HG03139 (cell line): ENCODE results near the gene RNF151.
"Not testable (repeated sequence)": the region's sequence is repeated elsewhere in the genome, so short reads cannot be mapped to it uniquely, and the experiment has no call there.

Source experiments
- ATAC-seq: cut with Tn5 transposase; IDR thresholded peaks from one replicate; pipeline ENCODE4 v1.9.1; 2021; ENCODE audit not compliant: unreplicated experiment

RNF151 gene, protein sequence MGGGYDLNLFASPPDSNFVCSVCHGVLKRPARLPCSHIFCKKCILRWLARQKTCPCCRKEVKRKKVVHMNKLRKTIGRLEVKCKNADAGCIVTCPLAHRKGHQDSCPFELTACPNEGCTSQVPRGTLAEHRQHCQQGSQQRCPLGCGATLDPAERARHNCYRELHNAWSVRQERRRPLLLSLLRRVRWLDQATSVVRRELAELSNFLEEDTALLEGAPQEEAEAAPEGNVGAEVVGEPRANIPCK

DNA sequence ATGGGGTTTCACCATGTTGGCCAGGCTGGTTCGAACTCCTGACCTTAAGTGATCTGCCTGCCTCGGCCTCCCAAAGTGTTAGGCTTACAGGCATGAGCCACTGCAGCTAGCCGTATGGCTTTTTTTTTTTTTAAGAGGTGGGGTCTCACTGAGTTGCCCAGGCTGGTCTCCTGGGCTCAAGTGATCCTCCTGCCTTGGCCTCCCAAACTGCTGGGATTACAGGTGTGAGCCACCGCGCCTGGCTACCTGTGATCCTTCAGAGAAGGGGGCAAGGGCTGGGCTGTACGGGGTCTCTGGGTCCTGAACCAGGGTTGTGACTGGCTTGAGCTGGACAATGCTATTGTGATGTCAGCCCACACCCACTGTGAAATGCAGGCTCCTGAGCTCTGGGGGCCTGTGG is at the start of gene RNF151:
Gene RNF151 (plus strand): TSS at position 397 of the 400 bp plus-strand sequence. CDS start 26 bp downstream, outside the sequence.
- ATAC-seq: no peak

DNA sequence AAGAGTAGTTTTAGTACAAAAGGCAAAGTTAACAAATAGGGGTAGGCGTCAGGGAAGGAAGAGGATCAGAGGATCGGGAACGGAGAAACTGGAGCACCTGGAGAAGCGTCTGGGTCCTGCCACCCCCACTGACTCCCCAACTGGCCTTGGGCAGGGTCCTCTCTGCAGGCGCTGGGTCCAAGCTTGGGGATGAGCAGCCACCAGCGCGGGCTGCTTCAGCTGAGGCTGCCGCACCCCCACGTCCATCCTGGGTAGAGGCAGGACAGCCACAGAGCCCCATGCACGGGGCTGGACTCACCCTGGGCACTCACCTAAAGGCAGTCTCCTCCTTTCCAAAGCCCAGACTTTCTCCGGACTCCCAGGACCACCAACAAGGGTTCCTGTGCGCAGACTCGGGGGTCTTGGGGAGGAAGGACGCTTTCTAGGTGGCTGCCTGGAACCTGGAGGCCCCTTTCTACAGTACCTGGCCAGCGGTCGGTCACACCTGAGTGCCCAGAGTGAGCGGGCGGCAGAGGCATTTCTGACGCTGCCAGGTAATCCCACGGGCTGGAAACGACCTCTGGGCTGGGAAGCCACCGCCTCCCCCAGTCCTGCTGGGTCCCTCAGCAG is 49.5 kb upstream of the RNF151 start:
- no peak for ATAC-seq

DNA sequence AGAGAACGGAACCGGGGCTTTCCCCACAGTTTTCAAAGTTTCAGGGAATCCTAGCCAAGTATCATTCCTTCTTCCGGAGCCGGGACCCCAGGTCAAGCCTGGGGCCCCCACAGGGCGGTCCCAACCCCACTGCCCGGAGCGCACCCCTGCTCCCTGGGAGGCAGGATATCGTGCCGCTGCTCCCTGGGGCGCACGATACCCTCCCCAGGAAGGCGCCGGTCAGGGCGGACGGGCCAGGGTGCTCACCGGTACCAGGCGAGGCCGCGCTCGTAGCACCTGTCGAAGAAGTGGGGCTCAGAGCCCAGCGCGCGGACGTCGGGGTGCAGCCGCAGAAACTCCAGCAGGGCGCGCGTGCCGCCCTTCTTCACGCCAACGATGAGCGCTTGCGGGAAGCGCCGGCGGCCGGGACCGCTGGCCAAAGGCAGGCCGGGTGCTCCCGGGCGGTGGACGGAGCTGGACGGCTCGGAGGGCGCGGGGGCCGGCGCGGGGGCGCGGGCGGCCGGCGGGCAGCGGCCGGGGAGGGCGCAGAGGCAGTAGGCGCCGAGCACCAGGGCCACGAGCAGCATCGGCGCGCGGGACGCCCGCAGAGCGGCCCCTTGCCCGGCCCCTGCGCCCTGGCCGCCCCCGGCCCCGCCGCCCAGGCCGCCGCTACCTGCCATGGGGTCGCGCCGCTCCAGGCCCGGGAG is 48.8 kb upstream of the RNF151 start:
- ATAC-seq: no peak

DNA sequence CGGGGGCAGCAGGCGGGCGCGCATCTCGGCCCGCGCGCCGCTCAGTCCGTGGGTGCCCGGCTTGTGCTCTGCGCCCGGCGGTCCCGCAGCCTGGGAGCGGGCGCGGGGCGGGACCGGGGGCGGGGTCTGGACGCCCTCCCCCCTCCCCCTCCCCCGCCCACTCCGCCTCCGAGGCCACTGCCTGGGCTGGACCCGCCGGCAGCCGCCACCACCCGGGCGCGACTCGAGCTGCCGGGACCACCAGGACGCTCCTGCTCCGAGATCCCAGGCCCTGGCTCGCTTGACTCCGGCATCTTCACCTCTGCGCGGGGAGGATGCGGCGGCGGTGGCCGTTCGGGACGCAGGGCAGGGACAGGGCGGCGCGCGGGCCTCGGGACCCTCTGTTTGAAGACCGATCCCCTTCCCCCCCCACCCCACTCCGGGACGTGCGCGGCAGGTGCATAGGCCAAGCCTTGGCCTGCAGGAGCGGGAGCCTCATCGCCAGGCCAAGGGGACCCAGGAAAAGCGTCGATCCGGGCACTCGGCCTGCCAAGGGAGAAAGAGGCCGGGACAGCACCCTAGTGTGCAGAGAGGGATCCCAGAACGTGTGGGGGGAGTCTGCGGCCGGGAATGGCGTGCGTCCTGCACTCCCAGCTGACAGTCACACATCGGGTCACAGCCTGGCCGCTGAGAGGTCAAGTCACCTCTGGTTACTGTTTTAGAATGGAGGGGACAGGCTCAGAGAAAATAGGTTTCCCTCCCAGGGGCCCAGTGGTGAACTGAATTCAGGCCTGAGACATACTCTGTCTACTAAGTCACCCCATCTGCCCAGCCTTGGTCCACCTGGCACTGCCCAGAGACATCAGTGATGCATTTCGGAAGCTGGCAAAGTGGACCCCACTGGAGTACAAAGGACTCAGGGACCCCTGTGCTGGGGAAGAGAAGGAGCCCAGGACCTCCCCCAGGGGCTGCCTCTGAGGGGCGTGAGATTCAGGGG is 48.0 kb upstream of the RNF151 start, which contains the start of gene HS3ST6:
Gene HS3ST6 (minus strand): TSS at position 65 of the 976 bp plus-strand sequence. CDS start 92 bp downstream, outside the sequence.
- no peak for ATAC-seq

DNA sequence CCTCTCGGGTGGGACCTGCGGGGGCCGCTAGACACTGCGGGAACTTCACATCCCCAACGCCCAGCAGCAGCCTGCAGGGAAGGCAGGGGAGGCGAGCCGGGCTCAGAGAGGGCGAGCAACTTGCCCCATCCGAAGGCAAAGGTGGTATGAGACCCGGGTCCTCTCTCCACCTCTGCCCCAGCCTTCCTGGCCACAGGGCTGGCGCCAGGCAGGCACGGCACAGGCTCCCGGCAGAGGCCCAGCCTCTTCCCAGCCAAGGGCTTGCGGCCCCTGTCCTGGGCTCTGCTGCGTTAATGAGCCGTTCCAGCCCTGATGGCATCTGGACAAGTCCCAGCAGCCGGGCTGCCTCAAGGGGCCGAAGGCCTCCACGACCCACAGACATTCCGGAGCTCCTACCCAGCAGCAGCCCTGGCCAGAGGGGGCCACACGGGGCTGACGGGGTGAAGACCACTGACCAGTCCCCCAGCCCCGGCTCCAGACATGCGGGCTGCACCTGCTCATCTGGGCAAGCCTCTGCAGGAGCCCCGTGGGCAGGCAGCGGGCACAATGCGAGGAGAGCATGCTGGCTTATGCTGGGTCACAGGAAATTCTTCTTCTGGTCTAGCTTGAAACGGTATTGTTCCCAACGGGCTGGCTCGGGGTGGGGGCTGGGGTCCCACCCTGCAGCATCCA is 47.2 kb upstream of the RNF151 start:
- ATAC-seq: no peak

DNA sequence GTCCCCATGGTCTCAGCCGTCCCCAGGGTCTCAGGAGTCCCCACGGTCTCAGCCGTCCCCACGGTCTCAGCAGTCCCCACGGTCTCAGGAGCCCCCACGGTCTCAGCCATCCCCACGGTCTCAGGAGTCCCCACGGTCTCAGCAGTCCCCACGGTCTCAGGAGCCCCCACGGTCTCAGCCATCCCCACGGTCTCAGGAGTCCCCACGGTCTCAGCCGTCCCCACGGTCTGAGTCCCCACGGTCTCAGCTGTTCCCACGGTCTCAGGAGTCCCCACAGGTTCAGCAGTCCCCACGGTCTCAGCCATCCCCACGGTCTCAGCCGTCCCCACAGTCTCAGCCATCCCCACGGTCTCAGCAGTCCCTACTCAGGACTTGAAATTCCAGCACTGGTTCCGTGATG is 46.5 kb upstream of the RNF151 start:
- not testable (repeated sequence) for ATAC-seq

DNA sequence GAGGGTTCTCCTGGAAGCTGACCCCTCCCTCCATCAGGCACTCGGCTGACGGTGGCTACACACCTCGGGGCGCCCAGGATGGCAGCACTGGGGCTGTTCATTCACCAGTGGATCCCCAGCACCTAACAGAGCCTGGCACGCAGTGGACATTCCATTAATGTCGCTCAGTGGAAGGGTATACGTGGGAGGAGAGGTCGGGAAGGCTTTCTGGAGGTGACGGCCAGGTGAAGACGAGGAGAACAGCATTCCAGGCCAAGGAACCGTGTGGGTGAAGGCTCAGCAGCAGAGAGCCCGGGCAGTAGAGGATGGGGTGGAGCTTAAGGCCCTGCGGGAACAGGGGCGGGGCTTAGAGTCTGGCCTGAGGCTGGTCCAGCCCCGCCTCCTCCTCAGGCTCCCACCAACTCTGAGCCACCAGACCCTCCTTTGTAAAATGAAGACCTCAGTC is 45.9 kb upstream of the RNF151 start:
- ATAC-seq: no peak

DNA sequence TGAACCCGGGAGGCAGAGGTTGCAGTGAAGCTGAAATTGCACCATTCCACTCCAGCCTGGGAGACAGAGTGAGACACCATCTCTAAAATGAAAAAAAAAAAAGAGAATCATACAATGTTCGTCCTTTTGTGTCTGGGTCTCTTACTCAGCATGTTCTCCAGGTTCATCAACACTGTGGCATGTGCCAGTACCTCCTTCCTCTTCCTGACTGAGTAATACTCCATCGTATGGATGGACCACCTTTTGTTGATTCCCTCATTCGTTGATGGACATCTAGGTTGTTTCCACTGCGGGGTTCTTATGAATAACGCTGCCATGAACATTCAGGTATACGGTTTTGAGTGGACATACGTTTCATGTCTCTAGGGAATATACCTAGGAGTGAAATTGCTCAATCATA is 44.3 kb upstream of the RNF151 start:
- ATAC-seq: no peak

DNA sequence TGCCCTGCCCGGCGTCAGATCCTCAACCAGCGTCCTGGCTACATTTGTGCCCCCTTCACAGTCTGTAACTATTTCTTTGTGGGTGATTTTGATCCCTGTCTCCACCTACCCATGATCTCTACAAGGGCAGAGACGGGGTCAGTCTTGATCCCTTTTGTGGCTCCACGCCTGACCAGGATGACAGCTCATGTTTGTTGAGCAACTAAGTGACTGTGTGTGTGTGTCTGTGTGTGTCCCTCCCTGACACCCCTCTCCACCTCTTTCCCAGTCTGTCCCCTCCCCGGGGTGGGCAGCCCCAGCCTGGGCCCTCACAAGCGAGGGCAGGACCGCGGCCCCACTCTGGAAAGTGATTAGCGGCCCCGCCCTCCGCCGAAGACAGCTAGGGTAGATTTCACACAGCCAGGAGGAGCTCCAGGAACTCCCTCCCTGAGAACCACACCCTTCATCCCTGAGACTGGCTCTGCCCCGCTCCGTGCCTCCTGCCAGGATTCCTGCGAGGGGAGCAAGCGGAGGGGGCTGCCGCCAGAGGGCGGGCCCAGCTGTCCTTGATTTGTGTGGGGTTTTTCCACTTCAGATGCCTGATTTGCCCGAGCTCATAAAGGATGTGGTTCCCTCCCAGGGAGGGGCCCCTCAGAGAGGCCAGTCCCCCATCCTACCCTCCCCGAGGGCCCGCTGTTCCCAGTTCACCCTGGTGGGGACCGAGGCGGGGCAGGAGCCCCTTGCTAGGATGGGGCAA is 43.2 kb upstream of the RNF151 start:
- no peak for ATAC-seq

DNA sequence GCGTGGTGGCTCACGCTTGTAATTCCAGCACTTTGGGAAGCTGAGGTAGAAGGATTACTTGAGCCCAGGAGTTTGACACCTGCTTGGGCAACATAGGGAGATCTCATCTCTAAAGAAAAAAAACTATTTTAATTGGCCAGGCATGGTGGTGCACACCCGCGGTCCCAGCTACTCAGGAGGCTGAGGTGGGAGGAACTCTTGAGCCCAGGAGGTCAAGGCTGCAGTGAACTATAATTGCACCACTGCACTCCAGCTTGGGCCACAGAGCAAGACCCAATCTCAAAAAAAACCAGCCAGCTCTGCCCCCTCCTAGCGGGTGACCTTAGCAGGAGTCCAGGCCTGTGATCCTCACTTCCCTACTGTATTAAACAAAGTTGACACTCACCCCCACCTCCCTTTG is 42.6 kb upstream of the RNF151 start:
- no peak for ATAC-seq

DNA sequence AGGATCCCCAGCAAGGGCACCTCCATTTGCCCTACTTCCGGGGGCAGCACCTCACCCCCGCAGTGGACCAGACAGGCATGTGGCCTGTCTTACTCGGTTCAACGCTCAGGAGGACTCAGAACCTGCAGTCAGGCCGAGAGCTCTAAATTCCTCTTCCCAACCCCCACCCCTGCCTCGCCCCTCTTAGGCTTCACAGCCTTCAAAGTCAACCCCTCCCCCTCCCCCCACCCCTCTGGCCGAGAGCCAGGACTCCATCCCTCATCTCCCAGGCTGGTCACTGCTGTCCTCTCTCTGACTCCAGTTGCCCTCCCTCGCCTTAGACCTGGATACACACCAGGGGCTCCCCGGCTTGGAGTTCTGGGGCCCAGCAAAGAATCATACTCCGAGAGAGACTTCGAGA is 40.4 kb upstream of the RNF151 start:
- no peak for ATAC-seq

DNA sequence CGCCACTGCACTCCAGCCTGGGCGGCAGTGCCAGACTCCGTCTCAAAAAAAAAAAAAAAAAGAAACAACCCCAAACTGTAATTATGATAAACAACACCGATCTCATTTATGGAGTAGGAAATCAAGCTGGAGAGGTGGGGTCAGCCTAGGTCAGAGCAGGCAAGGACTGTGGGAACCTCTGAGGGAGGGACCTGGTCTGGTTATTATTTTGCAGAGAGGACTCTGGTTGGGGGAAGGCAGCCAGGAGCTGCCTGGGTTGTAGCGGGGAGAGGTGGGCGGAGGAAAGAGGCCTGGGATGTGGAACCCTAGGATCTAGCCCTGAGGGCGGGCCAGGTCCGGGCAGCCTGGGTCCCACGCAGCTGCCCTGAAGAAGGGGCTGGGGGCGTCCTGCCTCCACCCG is 37.6 kb upstream of the RNF151 start:
- no peak for ATAC-seq

DNA sequence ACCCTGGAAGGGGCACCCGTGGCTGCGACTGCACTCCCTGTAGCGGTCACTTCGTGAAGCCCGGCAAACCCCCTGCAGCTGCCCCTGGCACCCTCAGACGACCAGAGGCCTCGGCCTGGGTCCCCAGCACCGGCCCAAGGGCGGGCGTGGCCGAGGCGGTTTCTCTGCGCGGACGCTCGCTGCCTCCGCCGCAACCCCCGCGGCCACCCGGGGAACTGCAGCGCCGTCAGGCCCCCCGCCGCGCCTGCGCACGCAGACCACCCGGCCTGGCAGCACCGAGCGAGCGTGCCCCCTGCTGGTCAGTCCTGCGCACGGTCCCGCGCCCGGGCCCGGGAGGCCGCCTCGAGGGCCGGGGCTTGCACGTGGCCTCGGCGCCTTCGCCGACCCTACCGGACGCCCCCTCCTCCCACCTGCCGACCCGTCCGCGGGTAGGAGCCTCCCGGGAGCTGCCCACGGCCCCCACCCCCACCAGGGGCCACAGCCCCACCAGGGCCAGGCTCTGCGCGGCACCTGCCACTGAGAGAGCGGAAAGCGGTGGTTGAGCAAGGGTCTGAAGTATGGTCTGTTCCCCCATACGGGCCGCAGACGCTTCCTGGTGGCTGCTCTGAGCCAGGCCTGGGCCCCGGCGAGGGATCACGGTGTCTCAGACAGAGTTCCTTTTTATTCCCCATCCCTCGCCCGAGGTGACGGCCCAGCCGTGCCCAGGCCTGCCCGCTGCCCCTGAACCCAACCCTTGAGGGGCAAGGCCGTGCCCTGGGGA is 36.9 kb upstream of the RNF151 start:
- peak; percentile 85 for ATAC-seq

DNA sequence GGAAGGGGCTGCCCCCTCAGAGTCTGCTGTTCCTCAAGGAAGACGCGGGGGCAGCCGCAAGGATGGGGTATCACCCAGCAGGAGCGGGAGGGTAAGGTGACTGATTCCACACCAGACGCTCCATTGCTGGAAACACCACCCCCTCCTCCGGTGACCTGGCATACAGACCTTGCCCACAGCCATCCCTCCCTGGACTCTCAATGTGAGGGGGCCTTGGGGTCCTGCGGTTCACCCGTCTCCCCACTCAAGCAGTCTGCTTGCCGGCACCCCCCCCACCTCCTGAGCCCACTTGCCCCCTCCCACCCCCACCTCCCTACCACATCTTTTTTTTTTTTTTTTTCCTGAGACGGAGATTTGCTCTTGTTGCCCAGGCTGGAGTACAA is 36.3 kb upstream of the RNF151 start:
- ATAC-seq: no peak

DNA sequence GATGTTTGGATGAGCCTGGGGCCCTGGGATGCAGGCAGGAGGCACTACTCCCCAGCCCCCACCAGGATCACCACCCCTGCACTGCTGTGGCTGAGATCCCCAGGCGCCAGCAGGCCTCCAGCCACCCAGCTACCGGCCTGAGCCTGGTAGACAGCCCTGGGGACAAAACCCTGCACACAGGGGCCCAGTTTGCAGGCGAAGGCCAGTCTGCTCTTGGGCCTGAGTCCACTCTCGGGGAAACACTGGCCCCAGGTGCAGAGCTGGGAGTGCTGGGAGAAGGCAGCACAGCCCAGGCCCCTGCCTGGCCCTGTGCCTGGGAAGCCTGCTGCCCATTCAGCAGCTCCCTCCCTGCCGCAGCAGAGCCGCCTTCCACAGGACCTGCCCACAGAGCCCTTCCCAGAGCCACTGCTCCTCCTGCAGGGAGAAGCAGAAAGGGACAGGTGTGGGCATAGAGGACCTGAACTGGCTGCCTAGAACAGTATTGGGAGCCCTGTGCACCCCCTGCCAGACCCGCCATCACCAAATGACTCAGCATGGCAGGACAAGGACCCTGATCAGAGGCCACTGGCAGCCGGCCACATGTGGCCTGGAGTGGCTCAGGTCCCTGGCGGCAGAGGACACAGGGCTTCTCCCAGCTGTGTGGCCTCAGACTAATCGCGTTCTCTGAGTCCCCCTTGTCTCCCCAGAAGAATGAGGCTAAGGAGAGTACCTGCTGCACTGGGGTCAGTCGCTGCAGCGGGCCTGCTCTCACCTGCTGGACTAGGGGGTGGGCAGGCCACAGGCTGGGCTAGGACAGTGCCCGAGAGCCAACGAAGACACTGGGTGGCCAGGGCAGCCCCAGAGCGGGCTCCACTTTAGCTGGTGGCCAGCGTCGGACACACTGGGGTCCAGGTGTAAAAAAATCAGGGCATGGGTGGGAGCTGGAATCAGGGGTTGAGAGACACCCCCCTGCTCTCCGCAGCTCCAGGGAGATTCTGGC is 34.3 kb upstream of the RNF151 start:
- no peak for ATAC-seq

DNA sequence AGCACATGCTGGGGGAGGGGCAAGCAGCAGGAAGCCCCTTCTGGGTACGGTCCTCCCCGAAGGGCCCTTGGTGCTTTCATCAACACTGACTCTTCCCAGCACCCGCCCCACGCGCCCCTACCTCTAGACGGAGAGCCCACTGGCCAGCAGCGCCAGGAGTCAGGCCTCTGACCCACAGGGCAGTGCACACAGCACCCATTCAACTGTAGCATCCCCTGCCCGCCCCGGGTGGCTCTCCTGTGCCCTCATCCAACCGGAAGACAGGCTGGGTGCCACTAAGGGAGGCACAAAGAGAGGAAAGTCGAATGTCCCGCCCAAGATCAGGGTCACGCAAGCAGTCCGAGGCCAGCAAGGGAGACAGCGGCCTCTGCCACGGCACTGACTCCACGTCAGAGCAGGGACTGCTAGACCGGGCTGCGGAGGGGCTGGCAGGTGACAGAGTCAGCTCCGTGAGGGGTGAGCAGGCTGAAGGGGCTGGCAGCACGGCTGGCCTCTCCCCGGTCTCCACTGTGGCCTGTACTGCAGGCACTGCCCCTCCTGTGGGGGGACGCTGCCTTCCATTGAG is 33.5 kb upstream of the RNF151 start:
- no peak for ATAC-seq

DNA sequence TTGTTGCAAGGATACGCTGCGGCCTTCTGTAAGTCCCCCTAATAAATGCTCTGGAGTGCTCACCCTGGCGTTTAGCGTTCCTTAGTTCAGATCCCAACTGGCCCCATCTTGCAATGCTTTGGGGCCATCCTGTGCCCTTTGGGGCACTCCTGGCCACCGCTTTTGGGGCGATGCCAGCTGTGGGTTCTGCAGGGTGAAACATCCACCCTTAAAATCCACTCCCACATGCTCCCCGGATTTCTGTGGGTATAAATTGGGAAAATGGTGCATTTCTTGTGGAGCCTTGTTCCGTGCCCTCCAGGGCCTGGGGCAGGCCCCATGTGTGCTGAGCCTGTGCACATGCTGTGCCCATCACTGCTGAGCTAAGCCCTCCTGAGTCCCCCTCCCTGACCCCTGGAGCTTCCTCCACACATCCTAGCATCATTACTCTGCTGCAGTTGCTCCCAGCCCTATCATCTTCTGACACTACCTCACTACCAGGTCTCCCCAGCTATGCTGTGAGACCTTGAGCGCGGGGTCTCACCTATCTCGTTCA is 29.6 kb upstream of the RNF151 start:
- ATAC-seq: no peak
